Subcutaneous adipose tissue (tissue), 4 donors: Measurements from ENCODE around the gene SLC7A6. TPM values are rescaled to one million over a fixed set of nuclear protein-coding genes. Genes with fewer than 3 reads are reported as not detected.

Source experiments
- total RNA-seq, 4 donors: library from RNA; depleted of rRNA; stranded (reverse); fragments of >200 nt; gene quantifications; one replicate each; pipeline ENCODE4 v1.1.0, GENCODE V29; 2016
- TF ChIP-seq, protein P1 (sequence below): fragments of 450-650 bp; IDR thresholded peaks from one replicate; pipeline ENCODE4 v1.5.1; 2016; ENCODE audit warnings: low read depth, mild to moderate bottlenecking, control low read depth, antibody characterized with exemption, moderate library complexity

The SLC7A6 gene
- total RNA-seq, 4 donors from 2014 or later, result 87.4 to 494 (median 177) TPM

- TF ChIP-seq, protein P1, sequence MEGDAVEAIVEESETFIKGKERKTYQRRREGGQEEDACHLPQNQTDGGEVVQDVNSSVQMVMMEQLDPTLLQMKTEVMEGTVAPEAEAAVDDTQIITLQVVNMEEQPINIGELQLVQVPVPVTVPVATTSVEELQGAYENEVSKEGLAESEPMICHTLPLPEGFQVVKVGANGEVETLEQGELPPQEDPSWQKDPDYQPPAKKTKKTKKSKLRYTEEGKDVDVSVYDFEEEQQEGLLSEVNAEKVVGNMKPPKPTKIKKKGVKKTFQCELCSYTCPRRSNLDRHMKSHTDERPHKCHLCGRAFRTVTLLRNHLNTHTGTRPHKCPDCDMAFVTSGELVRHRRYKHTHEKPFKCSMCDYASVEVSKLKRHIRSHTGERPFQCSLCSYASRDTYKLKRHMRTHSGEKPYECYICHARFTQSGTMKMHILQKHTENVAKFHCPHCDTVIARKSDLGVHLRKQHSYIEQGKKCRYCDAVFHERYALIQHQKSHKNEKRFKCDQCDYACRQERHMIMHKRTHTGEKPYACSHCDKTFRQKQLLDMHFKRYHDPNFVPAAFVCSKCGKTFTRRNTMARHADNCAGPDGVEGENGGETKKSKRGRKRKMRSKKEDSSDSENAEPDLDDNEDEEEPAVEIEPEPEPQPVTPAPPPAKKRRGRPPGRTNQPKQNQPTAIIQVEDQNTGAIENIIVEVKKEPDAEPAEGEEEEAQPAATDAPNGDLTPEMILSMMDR, result no peak
Measured at GRCh38 chr16:68235887-68236136, 28.5 kb upstream of the SLC7A6 start, which contains the start of gene ESRP2. Gene ESRP2, minus strand, starts transcription at chr16:68236127. Its CDS starts 82 bp downstream, at chr16:68236045.

- TF ChIP-seq, protein P1, result no peak
Measured at GRCh38 chr16:68236137-68236825, 28.0 kb upstream of the SLC7A6 start.

DNA sequence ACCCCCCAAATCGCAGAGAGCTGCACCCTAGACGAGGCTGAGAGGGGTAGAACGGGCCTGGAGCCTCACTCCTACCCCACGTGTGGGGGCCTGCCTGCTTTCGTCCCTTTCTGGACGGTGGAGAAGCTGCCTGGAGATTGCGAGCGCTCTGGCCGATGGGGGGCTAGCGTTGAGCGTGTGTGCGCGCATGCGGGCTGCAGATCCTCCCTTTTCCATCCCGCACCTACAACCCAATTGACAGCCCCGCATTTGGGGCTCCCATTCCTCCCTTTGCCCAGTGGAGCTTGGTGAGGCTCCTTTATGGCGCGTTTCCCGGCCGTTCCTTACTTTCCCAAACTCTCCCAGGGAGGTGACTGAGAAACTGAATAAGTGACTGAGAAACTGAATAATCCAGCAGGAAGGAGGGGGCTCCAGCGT is 27.5 kb upstream of the SLC7A6 start:
- TF ChIP-seq, protein P1, result no peak

- TF ChIP-seq, protein P1, result no peak
Measured at GRCh38 chr16:68237243-68238028, 26.9 kb upstream of the SLC7A6 start.

- TF ChIP-seq, protein P1, result no peak
Measured at GRCh38 chr16:68238029-68238345, 26.3 kb upstream of the SLC7A6 start.

- TF ChIP-seq, protein P1, result no peak
Measured at GRCh38 chr16:68242085-68242484, 22.2 kb upstream of the SLC7A6 start.

DNA sequence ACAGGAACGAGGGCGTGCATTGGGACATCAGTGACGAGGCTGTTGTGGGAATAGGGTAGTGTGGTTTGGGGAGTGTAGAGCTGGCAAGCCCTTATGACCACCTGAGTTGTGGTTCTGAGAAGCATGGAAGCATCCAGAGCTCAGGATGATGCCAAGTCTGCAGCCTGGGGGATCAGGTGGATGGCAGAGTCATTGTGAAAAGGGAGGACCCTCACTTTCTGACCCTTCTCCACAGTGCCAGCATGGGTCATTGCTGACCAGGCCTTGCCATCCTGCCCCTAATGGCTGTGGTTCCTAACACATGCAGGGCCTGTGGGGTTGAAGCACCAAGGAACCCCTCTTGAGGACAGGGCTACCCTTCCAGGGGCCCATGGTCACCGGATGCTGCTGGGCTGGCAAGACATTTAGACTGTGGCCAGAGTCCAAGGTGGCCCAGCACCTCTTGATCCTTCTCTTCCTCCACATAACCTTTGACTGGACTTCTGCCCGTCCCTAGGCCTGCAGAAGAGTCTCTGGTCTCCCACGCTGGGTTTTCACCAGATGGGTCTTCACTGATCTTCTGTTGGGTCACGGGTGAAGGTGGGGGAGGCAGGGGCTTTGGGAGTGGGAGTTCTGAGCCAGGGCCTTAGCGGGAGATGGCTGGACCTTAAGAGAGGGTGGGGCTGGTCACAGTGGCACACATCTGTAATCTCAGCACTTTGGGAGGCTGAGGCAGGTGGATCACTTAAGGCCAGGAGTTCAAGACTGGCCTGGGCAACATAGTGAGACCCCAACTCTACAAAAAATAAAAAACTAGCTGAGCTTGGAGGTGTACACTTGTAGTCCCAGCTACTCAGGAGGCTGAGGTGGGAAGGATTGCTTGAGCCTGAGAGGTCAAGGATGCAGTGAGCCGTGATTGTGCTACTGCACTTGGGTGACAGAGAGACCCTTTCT is 21.1 kb upstream of the SLC7A6 start:
- TF ChIP-seq, protein P1, result no peak
